ENCODE results near the gene AP2B1. TPM values are rescaled to one million over a fixed set of nuclear protein-coding genes. Genes with fewer than 3 reads are reported as not detected.

Gene AP2B1
- total and polyA plus RNA-seq, 7 donors, result 43.2 to 86.4 (median 53.1) TPM

- Histone ChIP-seq H3K36me3 (peaks cover 0 to 37% (median 15%) of the 10 kb centered on the region in 4 donors), H3K9me3 (no peaks in the 10 kb centered on the region), H3K4me3 (no peak overlapping the region), H3K27me3 (no peaks in the 10 kb centered on the region), H3K27ac (no peak overlapping the region), H3K4me1 (no peaks in the 10 kb centered on the region)
- no peak for DNase-seq
- TF ChIP-seq CTCF (IDR thresholded peaks at IDR 0.05), result no peak
- no peak for TF ChIP-seq POLR2A (IDR thresholded peaks at IDR 0.05)
- no peak for TF ChIP-seq EP300 (IDR thresholded peaks at IDR 0.05)
- no peak for TF ChIP-seq POLR2AphosphoS5 (IDR thresholded peaks at IDR 0.05)
- 79 to 84% methylated on average over 3 of the region's 3 CpGs for WGBS, 2 donors
- intact Hi-C loops (cut with DNase I), result no loop called here
Measured at GRCh38 chr17:35708149-35708548, 121.0 kb downstream of the AP2B1 start.

- TF ChIP-seq POLR2AphosphoS5 (IDR thresholded peaks at IDR 0.05) (no peak), CTCF (IDR thresholded peaks at IDR 0.05) (no peak), EP300 (IDR thresholded peaks at IDR 0.05) (no peak), POLR2A (IDR thresholded peaks at IDR 0.05) (no peak)
- H3K36me3 ChIP-seq, result peaks cover 0 to 44% (median 15%) of the 10 kb centered on the region in 4 donors
- H3K4me1 ChIP-seq, result no peaks in the 10 kb centered on the region
- H3K9me3 ChIP-seq, result no peaks in the 10 kb centered on the region
- H3K27ac ChIP-seq, result no peak overlapping the region
- no peaks in the 10 kb centered on the region for H3K27me3 ChIP-seq
- DNase-seq, result no peak
- intact Hi-C loops (cut with DNase I), result no loop called here
- H3K4me3 ChIP-seq, result no peak overlapping the region
- 42 to 53% methylated on average over 3 of the region's 3 CpGs for WGBS, 2 donors
Measured at GRCh38 chr17:35708951-35709350, 121.8 kb downstream of the AP2B1 start.

GRCh38 chr17:35709874-35710273 lies 122.8 kb downstream of the AP2B1 start:
- H3K36me3 ChIP-seq, result peaks cover 0 to 53% (median 15%) of the 10 kb centered on the region in 4 donors
- TF ChIP-seq EP300 (IDR thresholded peaks at IDR 0.05), result no peak
- no peak for TF ChIP-seq POLR2AphosphoS5 (IDR thresholded peaks at IDR 0.05)
- TF ChIP-seq CTCF (IDR thresholded peaks at IDR 0.05), result no peak
- no peak for TF ChIP-seq POLR2A (IDR thresholded peaks at IDR 0.05)
- no peak overlapping the region for H3K4me3 ChIP-seq
- H3K4me1 ChIP-seq, result no peaks in the 10 kb centered on the region
- no peak for DNase-seq
- intact Hi-C loops (cut with DNase I), result no loop called here
- H3K9me3 ChIP-seq, result no peaks in the 10 kb centered on the region
- WGBS, 2 donors, result 94 to 96% methylated on average over 3 of the region's 3 CpGs
- no peak overlapping the region for H3K27ac ChIP-seq
- no peaks in the 10 kb centered on the region for H3K27me3 ChIP-seq

GRCh38 chr17:35710950-35711349 lies 123.8 kb downstream of the AP2B1 start:
- WGBS, 2 donors, result 91 to 96% methylated on average over 2 of the region's 2 CpGs
- Histone ChIP-seq H3K4me1 (no peaks in the 10 kb centered on the region), H3K36me3 (peaks cover 0 to 64% (median 15%) of the 10 kb centered on the region in 4 donors), H3K27ac (no peak overlapping the region), H3K9me3 (no peaks in the 10 kb centered on the region), H3K27me3 (no peaks in the 10 kb centered on the region), H3K4me3 (no peak overlapping the region)
- DNase-seq, result no peak
- no peak for TF ChIP-seq CTCF (IDR thresholded peaks at IDR 0.05)
- no peak for TF ChIP-seq POLR2AphosphoS5 (IDR thresholded peaks at IDR 0.05)
- TF ChIP-seq POLR2A (IDR thresholded peaks at IDR 0.05), result no peak
- TF ChIP-seq EP300 (IDR thresholded peaks at IDR 0.05), result no peak
- intact Hi-C loops (cut with DNase I), result no loop called here

All from sigmoid colon (tissue), 7 donors.